ENCODE results near the gene ARL13B.
"Not testable (repeated sequence)": the region's sequence is repeated elsewhere in the genome, so short reads cannot be mapped to it uniquely, and the experiment has no call there.

Gene ARL13B

DNA sequence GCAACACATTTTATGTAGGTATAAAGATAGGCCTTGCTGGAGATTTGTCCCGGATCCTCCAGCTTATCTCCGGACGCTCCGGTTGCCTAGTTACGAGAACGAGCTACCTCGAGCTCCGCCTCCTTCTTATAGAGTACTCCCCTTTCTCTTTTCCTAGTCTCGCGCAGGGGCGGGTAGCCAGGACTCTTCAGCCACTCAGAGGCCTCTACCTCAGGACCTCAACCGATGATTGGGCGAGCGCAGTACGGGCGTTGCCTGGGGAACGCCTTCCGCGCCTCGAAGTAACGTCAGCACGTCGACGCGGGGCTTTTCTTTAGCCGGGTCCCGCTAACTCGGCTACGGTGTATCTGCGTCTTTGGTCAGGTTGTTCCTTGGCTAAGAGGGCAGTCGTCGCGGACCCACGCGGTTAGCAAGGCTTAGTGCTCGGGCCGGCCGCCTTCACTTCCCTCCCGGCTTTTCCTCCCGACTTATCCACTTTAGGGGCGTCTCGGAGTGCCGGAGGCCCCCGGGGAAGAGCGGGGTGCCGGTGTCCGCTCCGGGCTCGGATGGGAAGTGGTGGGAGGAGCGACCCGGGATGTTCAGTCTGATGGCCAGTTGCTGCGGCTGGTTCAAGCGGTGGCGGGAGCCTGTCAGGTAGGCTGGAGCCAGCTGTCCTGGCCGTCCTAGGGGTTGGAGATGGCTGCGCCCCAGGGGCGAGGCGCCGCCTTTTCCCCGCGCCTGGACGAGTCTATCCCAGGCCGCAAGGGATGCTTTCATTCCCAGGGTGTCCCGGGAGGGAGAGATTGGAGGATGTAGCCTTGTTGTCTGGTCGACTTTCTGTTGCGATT lies at the start of gene ARL13B:
ARL13B (plus strand) TSS at position 306 of the 827 bp plus-strand sequence; CDS start at position 575, 269 bp downstream.
- peak; percentile 54 to 98 (median 92) for DNase-seq

DNA sequence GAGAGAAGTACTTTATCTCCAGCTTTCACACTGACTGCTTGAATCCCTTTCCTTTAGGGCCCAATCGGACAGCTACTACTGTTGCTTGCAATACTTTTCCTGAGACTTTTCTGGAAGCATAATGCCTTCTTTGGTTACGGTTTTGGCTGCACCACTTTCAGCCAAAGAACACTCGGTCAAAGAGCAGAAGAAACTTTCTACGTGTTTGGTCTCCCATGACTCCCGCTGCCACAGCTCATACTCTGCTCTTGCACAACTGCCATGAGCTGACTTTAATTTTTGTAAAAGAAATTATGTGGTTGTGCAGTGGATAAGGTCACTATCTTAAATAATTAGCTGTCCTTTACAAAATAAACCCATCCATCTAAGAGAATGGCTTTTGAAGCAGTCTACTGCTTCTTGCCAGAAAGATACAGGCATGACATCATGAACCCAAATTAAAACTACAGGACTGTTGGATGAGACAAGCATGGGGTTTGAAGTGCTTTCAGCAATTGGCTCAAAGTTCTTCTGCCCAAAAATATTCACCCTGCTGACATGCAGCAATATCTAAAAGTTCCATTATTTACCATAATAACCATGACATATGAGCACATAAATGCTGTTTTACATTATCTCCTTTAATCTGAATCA lies 48.2 kb upstream of the ARL13B start:
- DNase-seq = no peak

DNA sequence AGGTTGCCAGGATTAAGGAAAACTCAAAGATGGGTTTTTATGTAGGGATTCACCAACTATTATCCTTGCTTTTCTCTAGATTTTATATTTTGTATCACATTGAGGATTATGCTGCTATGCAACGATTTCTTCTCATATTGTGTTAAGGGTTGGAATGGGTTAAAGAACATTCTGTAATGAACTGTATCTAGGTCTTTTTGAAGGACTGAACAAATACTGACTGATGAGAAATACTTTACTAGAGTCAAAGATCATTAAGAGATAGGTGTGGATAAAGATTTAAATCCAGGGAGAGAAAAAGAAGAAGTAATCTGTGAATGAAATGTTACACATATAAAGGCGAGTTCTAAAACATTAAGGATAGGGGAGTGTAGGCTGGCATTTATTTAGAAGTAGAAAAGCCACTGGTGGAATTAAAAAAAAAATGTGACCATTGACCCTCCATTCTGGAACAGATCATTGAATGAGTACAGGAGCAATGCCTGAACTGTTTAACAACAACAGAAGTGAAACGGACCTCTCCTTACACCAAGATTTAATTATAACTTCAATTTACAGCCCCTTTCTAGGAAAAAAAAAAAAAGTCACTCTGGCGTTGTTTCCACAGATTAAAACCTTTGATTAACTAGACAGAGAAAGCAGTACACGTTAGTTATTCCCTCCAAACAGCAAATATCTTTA lies 45.4 kb upstream of the ARL13B start:
- no peak for DNase-seq

DNA sequence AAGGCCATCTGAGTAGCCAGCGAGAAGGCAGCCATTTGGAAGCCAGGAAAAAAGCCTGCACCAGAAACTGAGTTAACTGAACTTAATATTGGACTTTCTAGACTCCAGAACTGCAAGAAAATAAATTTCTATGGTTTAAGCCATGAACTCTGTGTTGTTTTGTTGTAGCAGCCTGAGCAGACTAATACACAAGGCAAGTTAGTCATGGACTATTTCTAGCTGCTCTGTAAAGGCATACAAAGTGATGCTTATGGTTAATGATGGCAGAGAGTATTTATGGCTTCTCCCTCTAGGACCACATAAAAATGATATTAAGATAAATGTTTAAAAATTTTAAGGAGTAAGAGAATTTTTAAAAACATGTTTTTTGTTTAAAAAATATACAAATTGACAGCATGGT lies 43.4 kb upstream of the ARL13B start:
- DNase-seq = no peak

DNA sequence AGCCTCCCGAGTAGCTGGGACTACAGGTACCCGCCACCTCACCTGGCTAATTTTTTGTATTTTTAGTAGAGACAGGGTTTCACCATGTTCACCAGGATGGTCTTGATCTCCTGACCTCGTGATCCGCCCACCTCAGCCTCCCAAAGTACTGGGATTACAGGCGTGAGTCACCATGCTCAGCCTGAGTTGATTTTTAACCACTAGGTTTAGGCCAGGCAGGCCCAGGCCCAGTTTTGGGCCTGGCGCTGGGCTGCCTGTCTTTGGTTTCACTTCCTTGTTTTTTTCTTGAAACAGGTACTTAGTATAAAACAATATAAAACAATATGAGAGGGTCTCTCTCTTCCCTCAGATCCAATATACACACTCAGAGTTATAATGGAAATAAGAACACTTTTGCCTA lies 42.5 kb upstream of the ARL13B start:
- not testable (repeated sequence) for DNase-seq

DNA sequence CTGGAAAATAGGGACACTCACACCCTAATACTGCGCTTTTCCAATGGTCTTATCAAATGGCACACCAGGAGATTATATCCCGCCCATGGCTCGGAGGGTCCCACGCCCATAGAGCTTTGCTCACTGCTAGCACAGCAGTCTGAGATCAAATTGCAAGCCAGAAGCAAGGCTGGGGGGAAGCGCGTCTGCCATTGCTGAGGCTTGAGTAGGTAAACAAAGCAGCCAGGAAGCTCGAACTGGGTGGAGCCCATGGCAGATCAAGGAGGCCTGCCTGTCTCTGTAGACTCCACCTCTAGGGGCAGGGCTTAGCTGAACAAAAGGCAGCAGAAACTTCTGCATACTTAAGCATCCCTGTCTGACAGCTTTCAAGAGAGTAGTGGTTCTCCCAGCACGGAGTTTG lies 30.0 kb upstream of the ARL13B start:
- DNase-seq = not testable (repeated sequence)

DNA sequence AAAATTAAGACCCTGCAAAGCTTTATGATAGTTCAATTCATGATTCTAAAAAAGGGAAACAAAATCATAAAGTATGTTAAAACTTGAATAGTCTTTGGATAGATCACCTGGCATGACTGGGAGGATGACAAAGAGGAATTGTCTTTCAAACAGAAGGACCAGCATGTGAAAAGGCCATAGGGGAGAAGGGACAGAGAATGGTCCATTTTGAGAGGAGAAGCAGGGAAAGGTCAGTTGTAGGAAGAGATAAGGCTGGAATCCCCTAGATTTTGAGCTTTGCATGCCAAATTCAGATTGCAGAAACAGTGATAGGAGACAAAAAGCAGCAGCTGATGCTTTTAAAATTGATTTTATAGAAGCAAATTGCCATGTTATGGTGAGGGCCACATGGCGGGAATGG lies 18.9 kb upstream of the ARL13B start:
- no peak for DNase-seq

DNA sequence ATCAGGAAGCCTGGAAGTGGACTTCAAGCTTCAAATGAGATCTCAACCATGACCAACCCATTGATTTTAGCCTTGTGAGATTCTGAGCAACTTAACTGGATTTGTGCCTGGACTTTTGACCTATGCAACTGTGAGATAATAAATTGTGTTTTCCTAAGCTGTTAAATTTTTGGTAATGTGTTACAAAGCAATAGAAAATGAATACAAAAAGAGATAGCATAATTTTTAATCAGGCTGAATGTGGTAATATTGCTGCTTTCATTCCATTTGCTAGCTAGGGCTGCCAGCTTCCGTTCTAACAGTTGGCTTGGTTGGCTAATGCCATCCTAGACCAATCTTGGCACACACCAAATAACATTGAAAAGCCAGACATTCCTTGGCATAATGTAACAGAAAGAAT lies 18.5 kb upstream of the ARL13B start:
- DNase-seq = no peak

DNA sequence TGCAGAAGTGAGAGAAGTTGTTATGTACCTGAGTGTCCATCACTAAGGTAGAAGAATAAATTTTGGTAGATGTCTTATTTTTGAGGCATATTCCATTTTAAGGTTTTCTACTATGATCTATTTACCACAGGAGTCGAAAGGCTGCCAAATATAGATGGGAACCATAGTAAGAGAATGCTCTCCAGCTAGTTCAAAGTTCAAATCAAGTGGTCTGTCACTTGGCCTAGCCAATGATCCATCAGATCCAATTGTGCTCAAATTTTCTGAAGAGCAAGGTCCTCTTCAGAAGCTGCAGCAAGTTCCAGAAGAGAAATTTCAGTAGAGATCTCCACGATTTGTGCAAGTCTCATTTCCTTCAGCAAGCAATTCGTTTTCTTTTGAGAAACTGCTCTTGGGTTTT lies 17.2 kb upstream of the ARL13B start:
- DNase-seq = no peak

DNA sequence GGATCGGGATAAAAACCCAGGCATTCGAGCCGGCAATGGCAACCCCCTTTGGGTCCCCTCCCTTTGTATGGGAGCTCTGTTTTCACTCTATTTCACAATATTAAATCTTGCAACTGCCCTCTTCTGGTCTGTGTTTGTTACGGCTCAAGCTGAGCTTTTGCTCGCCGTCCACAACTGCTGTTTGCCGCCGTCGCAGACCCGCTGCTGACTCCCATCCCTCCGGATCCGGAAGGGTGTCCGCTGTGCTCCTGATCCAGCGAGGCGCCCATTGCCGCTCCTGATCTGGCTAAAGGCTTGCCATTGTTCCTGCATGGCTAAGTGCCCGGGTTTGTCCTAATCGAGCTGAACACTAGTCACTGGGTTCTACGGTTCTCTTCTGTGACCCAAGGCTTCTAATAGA lies 14.8 kb upstream of the ARL13B start:
- not testable (repeated sequence) for DNase-seq

DNA sequence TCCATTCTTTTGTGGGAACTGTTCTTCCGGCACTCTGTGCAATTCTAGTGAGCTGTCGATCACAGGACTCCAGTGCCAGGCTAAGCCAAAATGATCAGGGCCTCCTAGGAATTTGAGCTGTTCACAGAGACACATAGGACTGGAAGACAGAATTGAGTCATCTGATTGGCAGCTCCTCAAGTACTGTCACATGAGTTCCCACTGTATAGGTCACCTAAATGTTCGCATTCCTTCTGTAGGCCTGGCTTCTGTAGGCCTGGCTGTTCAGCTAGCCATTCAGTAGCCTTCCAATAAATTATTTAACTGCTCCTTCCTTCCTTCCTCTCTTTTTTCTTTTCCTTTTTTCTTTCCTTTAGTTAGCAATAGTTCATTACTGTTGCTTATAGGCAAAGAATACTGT lies 10.5 kb upstream of the ARL13B start:
- no peak for DNase-seq

DNA sequence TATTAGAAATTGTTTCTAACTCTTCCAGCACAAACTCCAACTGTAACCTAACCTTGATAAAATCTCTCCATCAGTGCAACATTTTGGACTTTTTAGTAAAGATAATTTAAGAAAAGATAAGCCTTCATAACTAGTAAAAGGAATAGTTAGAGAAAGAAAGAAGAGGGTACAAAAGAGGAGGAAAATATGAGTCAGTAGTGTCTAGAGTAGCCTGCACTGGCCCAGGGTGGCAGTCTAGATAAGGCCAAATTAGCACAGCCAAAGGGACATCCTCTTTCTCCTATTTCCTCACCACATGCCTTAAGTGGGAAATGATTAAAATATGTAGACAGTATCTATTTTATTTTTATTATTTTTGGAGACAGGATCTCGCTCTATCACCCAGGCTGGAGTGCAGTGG lies 10.0 kb upstream of the ARL13B start:
- no peak for DNase-seq

DNA sequence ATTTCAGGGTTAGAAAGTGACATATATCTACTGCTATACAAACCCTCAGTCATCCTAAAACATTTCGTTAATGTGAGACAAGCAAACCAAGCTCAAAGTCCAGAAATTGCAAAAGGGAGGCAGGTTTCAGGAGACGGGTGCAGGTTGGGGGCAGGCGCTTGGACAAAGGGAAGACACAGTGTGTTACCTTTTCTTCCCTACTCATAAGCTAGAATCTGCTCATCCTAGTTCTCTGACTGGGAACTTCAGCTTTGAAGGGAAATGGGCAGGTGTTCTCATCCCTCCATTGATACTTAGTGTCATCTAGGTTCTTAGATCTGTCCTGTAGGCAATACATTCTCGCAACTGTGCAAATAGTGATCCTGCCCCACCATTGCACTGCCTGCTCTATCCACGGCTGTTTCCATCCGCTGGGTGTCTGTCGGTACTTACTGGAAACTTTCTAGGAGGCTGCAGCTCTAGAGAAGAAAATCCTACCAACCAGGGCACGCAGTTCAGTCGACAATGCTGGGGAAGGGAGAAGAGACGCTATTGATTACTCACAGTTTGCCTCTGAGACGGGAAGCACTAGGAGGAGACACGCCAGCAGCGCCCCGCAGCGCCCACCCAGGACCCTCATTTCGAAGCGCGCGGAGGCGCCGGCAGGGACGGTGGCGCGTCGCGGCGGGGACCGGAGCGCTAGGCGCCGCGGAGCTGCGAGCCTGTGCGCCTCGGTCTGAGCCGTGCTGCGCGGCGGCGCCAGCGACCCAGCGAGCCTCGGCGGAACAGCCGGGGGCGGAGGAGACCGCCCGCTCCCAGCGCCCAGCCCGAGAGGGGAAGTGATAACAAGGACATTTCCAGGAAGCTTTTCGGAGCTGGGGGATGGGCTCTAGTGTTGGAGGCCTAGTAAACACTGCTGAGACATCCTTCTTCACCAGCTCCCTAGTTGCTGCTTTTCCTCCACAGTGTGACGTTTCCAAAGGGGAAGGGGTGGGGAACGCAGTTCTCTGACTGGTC lies 6.5 kb upstream of the ARL13B start, which contains the start of gene PROS1:
PROS1 (minus strand) TSS at position 766 of the 996 bp plus-strand sequence; CDS start at position 619, 147 bp downstream.
- DNase-seq = peak; percentile 8 to 74 (median 58)

DNA sequence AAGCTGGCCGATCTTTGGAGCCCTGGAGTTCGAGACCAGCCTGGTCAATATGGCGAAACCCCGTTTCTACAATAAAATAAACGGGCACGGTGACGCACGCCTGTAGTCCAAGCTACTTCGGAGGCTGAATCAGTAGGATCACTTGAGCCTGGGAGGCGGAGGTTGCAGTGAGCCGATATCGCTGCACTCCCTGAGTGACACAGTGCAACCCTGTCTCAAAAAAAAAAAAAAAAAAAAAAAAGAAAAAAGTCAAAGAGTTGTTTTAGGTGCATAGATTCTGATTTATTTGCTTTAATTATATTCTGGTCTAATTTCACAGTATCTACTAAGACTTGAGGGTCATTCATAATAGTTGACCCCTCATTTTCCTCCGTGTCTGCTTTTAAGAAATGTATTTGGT lies 1.7 kb downstream of the ARL13B start:
- DNase-seq = no peak

DNA sequence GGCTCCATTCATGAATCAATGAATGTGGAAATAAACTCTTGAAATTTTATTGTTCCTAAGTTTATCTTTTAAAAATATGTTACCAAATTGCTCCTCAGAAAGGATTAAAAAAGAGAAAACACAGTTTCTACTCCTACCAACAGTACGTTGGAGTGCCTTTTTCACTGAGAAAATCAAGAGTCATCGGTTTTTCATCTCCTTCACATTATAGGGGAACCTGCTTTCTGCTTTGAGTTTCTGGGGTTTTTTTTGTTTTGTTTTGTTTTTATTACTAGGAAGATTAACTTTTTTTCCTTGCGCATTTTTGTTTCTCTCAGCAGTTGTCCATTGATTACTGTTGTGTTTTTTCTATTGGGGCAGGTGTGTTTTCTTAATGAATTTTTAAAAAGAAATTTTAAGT lies 3.5 kb downstream of the ARL13B start:
- DNase-seq = no peak

DNA sequence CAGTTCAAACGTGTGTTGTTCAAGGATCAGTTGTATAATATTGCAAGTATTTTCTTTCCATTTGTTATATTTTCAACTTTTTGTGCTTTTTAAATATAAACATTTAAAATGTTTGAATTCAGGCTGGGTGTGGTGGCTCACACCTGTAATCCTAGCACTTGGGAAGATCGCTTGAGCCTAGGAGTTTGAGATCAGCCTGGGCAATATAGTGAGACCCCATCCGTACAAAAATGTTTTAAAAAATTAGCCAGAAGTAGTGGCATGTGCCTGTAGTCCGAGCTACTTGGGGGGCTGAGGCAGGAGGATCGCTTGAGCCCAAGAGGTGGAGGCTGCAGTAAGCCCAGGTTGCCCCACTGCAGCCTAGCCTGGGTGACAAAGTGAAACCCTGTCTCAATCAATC lies 4.7 kb downstream of the ARL13B start:
- DNase-seq = no peak

DNA sequence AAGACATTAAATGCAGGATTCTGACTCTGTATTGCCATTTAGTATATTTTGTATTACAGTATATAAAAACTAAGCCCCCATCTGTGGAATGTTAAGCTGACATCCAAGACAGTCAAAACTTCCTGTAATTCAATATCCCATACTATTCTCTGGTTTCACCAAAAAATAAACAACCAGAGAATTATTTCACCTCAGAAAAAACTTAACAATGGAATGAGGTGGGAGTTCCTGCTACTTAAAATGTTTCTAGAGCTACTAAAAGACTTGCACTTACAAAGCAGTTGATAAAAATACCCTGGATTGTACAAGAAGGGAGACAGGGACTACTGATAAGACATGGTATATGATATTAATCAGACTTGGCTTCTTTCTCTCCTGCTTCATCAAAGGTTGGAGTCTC lies 8.3 kb downstream of the ARL13B start:
- DNase-seq = no peak

DNA sequence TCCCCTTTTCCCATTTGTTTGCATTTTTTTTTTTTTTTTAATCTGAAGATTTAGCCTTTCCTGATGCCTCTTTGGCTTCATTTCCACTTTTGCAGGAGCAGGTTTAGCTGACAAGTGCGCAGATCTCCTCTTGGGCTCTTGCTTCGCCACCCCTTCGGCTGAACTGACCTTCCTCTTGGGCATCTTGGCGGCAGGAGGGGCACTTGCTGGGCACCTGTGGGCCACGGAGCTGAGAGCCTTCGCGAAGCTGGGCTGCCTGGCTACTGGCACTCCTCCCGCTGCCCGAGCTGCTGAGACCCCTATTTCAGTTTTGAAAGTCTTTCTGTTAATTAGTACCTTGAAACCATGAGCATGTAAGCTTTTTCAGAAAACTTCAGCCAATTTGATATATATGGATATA lies 8.8 kb downstream of the ARL13B start:
- DNase-seq = no peak

DNA sequence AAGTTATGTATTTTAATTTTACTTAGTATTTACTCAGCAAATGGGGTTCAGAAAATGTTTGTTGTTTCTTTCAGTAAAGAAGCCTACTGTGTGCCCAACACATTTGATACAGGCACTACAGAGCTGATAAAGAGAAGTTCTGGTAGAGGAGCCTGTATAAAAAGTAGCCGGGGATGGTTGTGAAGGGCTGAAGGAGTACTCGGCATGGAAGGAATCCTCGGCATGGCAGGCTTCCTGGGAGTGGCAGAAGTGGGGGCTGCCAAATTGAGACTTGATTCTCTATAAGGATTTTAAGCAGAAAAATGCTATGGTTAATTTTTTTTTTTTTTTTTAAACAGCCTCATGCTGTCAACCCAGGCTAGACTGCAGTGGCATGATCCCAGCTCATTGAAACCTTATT lies 9.3 kb downstream of the ARL13B start:
- no peak for DNase-seq

DNA sequence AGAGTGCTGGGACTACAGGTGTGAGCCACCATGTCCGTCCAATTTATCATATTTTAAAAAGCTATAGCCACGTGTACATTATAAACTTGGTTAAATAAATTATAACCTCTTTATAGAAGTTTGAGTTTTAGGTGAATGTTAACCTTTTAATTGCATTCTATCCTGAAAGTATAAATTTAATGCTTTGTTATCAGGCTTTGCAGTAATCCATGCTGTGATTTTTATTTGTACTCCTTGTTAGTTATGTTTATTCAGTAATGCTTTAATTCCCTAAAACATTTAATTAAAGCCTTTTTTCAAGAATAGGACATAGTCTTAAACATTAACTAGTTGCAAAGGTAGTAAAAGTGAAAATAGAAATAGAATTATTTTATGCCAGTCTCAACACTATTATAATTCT lies 11.7 kb downstream of the ARL13B start:
- no peak for DNase-seq

DNA sequence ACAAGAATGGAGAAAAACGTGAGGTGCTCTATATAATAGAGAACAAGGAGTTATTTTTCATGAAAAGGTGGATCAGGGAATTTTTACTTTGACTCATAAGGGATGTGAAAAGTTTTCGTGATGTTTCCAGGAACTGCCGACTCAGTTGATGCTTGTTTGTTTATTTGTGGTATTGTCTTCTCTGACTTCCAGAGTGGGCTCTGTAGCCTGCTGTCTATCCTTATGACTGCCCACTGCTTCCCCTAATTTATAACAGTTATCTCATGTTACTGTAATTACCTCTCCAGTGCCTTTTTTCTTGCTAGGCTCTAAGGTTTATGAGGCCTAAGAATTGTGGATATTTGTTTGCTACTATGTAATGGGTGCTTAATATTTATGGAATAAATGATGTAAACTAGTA lies 12.3 kb downstream of the ARL13B start:
- DNase-seq = no peak

DNA sequence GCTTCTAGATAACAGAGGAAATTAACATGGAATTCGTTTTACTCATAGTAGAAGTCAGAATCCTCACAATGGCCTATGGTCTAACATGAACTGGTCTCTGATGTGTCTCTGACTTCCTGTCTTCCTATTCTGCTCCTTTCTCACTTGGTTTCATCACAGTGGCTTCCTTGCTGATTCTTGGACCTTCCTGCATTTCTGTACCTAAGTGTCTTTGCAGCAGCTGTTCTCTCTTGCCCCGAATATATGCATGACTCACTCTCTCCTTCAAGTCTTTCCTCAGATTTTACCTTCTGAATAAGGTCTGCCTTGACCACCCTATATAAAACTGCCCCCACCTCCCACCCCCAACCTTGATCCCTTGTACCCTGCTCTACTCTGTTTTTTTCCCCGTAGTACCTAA lies 14.1 kb downstream of the ARL13B start:
- DNase-seq = no peak
